Stimulated activated CD8-positive, alpha-beta memory T cell treated with anti-CD3 and anti-CD28 coated beads, Interleukin-15, amount 100 ng/mL, for 48 hours (primary cell): ENCODE results near the gene PREX1.
A peak's percentile ranks its signal among the peaks of the same experiment; 100 is the strongest.

Experiments used
- DNase-seq, 2 donors: peaks; one replicate each; pipeline ENCODE4 v3.0.0-alpha.2; 2020; ENCODE audit warnings: low read depth in 2 of 2

PREX1 gene

DNA sequence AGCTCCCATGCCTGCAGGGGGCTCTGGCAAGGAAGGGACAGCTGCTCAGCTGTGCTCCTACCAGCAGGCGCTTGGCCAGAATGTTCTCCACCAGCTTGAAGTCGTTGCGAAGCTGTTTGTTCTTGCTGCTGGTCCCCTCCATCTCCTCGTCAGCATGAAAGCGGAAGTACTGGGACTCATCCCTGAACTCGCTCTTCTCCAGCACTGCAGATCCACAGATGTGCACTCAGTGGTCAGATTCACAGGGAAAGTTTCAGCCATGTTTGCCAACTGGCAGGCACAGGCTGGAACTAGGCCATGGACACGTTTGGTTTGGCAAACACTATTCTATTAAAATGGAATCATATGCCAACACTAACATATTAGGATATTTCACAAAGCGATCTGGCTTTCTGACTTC lies 167.9 kb downstream of the PREX1 start:
- DNase-seq, result no peak

DNA sequence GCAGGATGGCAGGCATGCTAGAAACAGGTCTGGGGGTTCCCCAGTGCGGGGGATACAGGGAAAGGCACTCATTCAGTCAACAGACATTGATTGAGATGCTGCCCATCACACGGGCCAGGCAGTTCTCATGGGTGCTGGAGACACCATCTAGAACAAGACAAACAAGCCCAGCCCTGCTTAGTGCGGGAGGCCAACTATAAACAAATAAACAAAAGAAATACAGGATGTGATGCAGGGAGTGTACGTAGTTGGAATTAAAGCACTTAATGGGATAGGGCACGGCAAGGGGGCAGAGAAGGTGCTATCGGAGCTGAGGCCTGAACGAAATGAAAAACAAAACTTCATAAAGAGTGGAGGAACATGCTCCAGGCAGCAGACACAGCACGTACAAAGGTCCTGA lies 169.3 kb downstream of the PREX1 start:
- DNase-seq, result no peak

DNA sequence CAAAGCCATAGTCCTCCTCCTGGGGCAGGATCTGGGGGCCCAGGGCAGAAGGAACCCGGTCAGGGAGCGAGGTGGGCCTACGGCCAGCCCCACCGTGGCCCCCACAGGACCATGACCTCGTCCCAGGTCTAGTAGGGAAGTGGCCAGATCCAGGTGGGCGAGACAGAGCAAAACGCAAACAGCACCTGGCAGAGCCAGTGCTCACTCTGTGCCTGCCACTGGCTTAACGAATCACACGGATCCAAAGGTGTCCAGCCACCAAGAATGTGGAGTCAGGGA lies 169.7 kb downstream of the PREX1 start:
- no peak for DNase-seq

DNA sequence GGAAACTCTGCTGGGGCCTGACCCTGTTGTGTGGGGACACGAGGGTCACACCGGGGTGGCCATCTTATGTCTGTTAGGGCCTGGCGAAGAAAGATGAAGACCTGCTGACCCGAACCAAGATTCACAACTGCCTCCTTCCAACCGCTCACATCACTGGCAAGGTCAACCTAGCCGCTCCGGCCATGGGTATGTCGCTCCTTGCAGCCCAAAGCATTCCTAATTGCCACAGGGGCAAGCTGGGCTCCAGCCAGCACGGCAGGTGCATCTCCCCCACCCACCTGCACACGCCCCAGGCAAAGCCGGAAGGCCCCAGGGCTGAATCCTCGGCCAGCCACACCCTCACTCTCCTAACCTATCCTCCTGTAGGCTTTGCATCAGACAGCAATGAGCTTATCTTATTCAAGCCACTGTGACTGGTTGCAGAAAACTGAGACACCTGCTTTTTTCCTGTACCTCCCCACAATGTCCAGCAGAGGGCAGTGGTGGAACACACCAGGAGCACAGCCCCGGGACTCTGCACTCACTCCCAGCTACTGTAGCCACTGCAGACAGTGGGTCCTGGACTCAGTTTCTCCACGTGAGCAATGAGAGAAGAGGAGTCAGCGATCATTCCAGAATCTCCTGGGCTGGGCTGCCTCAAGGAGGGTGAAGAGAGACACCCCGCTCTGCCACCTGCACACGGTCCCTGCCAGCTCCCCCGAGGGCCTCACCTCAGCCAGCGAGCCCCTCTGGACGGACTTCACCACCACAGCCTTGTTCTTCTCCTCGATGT lies 170.2 kb downstream of the PREX1 start:
- peak; percentile 19 to 31 for DNase-seq

DNA sequence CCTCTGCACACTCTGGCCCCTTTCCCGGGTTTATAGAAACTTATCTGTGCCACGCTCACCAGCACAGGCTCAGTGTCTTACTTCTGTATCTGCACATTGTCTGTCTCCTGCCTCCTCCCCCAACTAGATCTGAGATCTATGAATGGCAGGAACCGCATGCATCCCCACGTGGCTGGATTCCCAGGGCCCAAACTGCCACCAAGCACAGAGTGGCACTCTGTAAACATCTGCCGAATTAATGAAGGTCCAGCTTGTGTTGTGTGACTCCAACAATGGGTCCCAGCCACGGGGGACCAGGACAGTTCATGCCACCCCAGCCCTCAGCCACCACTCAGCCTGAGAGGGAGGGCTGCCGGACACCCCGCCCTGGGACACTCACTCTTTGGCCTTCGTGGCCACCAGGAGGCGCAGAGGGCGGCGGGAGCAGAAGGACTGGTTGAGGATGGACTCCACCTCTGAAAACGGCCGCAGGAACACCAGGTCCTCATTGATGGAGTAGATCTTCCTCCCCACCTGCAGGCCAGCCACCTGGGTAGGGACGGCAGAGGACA lies 171.1 kb downstream of the PREX1 start:
- no peak for DNase-seq

DNA sequence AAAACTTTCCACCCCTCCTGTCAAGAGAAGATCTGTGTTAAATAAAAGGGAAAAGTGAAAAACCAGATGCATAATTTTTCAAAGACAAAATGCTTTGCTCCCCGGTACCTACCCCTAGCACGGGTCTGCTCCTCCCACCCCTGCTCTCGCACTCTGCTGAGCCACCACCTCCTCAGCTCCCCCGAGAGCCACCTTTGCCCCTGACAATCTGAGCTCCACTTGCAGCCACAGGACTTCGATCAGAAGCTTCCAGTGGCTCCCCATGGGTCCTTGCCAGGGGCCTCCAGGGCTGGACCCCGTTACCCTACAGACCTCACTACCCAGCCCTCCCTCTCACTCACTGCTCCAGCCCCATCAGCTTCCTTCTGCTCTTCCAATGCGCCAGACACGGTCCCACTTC lies 171.7 kb downstream of the PREX1 start:
- DNase-seq, result no peak

DNA sequence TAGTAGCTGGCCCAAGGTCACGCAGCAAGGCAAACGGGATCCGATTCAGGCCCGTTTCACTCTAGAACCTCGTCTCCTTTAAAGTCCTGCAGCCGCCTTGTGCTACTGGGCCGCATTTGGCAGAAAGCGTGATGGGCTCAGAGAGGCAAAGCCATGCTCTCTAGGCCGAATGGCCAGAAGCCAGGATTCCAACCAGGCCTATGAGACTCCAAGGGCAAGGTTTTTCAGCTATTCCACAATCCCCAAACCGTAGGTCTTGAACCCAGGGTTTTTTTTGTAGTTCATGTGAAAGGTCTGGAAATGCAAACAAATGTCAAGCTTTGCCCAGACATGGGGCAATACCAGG lies 174.1 kb downstream of the PREX1 start:
- no peak for DNase-seq

DNA sequence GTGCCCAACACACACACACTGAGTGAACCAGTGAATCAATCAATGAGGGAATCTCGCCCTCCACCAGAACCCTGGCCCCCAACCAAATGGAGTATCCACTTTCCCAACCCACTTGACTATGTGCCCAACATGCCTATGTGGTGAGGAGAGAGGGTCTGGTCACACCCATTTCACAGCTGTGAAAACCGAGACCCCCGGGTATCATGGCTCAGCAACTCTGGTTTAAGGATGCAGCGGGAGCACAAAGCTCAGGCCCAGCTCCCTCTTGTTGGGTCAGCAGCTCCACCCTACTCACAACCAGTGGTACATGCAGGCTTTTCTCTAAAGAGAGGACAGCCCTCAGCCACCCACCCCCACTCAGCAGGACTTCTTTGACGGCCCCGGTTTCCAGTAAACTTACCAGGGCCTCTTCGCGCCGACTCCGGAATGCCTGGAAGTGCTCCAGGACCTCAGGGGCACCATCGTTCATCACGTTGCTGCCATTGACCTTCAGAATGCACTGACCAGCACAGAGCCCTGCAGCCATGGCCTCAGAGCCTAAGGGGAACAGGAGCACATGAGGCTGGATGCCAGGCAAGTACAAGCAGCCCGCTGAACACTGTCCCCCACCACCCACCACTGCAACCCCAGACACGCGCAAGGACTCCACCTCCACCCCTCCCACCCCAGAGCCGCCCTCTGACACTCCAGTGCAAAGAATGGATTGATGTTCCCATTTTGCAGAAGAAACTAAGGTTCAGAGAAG lies 174.7 kb downstream of the PREX1 start:
- no peak for DNase-seq

DNA sequence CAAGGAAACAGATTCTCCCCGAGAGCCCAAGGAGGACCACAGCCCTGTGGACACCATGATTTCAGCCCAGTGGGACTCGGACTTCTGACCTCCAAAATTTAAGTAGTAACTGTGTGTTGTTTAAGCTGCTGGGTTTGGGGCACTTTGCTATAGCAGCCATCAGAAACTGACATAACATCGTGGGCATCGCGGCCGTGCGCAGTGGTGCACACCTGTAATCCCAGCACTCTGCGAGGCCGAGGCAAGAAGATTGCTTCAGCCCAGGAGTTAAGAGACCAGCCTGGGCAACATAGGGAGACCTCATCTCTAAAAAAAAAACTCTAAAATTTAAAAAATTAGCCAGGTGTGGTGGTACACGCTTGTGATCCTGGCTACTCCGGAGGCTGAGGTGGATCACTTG lies 175.8 kb downstream of the PREX1 start:
- no peak for DNase-seq

DNA sequence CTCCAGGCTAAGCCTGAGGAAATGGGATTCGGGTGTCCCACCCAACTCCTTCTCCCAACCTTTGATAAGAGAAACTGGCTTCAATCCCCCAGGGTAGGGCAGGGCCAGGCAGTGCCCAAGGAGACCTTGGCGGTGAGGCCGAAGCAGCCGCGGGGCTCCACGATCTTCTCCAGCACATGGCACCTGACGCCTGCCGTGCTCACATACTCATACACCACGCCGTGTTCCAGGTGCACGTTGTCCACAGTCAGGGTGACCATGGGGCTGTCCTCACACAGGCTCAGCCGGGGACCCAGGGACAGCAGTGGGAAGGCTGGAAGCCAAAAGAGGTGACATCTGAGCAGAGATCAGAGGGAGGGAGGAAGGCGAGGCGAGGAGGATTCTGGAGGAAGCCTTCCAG lies 176.5 kb downstream of the PREX1 start:
- no peak for DNase-seq

DNA sequence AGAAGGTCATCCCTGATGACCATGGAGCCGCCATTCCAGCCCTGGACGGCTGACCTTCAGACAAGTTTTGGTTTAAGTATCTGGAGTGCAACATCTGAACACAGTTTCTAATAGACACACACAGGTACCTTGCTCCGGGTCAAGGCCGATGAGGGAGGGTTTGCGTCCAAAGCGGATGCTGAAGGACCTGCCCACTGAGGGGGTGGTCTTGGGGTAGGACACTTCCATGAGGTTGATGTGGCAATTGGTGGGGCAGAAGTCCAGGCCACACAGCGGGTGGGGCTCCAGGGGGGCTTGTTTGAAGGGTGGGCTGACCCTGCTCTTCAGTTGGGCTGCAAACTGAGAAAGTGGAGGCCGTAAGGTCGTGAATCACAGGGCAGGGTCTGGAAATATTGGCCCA lies 177.9 kb downstream of the PREX1 start:
- no peak for DNase-seq

DNA sequence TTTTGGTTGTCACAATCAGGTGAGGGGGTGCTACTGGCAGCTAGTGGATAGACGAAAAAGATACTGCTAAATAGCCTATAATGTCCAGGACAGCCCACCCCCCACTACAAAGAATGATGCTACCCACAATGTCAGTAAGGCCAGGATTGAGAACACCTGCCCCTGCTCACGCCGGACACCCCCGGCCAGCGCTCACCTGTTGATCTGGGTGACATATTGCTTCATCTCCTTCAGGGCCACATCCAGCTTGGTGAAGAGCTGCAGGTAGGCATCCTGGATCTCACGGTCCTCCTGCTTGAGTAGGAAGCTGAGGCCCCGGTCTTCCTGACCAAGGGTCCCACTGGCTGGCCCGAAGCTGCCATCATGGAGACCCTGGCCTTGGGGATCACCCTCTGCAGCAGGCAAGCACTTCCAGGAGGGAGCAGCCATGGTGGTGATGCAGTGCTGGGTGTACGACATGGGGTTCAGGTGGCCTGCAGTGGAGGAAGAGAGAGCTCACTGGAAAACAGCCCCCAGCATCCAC lies 178.6 kb downstream of the PREX1 start:
- DNase-seq, result no peak

DNA sequence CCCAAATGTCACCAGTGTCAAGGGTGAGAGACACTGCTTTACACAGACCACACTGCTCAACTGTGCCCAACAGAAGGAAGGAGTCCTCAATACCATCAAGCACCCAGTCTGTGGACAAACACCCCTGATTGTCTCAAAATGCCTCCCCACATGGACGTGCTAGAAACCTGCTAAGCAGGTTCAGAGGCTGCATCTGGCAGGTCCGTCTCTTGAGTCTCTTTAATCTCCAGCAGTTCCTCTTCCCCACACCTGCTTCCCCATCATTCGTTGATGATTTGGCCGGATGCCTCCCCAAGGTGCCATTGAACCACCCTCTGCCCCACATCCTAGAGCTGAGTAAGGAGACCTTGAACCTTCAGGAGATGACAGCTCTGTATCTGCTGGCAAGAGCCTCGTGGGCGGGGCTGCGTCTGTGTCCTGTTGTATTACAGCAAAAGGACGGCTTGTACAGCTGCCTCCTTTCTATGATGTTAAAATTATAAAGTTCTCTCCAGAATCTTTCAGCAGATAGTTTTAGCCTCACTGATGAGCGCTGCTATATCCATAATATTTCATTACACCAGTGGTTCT lies 179.2 kb downstream of the PREX1 start:
- DNase-seq, result no peak

DNA sequence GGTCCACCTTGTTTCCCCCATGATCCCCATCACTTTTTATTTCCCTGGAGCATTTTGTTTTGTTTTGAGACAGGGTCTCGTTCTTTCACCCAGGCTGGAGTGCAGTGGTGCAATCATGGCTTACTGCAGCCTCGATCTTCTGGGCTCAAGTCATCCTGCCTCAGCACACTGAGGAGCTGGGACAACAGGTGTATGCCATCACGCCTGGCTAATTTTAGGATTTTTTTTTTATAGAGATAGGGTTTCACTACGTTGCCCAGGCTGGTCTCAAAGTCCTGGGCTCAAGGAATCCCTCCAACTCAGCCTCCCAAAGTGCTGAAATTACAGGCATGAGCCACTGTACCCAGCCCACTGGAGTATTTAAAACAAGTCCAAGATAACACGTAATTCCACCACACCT lies 179.9 kb downstream of the PREX1 start:
- no peak for DNase-seq

DNA sequence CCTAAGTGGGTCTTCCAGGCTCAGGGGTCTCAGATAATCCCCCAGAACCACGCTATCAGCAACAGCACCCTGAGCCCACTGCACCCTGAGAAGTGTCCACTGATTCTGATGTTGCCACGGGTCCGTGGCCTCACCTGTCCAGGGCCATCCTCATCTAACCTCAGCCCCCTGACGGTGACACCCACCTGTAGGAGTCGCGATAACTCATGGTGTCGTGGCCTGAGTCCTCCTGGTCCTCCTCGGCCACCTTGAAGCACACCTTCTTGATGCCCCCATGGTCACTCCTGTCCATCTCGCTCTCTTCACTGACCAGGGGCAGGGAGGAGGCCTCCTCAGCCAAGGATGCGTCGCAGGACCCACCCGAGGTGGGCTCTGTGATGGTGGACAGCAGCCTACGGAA lies 182.1 kb downstream of the PREX1 start:
- DNase-seq, result no peak

DNA sequence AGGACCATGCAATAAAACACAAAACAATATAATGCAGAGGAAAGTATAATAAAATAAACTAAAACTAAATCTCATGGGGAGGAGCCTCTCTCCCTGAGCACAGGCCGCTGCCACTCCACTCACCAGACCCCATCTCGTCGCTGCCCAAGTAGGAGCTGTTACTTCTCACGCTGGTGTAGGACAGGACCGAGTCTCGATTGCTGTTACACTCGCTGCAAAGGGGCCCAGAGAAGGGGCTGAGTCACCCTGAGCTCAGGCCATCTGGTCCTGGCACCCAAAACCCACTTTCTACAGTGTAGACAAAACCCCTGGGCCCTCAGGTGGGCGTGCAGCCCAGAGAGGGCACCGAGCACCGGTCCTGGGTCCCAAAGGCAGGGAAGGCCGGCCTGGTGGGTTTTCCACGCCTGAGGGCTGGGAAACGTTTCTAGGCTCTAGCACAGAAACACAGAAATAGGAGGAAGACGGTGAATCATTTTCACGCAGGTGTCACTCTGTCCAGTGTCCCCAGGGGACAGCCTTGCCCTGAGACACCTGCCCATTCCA lies 183.4 kb downstream of the PREX1 start:
- no peak for DNase-seq

DNA sequence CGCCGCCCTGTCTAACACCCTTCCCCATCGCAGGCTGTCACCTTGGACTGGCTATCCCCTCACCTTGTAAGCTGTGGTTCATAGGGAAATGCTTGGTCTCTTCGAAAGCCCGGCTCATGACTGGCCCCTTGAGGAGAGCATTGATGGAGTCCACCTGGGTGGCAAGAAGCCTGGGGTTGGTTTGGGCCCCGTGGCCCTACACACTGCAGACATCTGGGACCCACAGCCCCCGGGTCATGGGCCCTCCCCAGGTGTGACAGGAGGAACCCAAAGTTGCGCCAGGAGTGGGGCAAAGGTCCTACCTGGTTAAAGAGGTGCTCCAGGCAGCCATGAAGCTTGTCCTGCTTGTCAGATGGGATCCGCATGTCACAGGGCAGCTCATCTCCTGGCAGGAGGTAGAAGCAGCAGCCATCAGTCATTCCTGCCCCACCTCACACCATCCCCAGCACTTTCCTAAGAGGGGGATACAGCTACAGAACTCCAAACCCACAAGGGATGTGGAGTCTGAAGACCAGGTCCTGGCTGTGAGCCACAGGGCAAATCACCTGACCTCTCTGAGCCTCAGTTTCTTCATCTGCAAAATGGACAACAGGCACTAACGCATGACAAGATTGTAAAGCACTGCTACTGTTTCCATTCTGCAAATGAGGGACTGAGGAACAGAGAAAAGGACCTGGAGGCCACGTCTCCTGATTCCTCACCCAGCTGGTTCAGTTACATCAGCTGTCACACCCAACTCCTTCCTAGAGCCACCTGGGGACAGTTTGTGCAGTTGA lies 185.5 kb downstream of the PREX1 start:
- DNase-seq, result no peak

DNA sequence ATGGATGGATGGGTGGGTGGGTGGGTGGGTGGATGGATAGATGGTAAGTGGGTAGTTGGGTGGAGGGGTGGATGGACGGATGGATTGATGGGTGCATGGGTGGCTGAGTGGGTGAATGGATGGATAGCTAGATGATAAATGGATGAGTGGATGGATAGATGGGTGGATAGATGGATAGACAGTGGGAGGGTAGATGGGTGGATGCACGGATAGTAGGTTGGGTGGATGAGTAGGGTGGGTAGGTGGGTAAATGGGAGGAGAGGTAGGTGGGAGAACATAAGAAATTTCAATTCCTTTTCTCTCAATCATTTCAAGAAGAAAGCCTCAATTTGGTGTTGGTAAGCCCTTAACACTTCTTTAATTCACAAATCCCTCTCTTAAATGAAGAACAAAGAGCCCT lies 186.9 kb downstream of the PREX1 start:
- no peak for DNase-seq

DNA sequence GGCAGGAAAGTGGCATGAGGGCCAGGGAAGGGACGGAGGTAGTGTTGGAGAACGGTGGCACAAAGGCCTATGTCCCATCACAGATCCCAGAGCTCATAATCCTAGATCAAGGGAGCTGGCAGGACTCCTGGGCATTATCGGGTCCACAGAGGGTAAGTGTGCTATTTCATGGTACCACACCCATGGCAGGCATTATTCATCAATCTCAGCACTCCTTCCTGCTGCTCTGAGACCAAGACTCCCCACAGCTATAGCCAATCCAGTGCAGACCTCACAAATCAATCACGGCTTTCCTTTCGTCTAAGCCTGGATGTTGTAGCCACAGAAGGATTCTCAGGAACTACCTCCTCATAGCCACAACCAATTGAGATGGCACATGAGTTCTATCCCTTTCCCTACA lies 187.9 kb downstream of the PREX1 start:
- DNase-seq, result no peak

DNA sequence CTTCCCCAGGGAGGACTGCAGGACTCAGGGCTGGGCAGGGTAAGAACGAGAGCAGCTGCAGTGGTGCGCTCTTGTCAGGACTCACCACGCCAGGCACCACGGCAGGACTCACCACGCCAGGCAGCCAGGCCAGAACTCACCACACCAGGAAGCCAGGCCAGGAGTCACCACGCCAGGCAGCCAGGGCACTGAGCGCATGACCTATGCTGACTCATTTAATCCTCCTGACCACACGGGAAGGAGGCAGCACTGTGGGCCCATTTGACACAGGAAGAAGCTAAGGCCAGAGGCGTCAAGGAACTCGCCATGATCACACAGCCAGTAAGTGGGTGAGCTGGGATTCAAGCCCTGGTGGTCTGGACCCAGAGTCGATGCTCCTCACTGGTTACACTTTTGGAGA lies 189.3 kb downstream of the PREX1 start:
- no peak for DNase-seq

DNA sequence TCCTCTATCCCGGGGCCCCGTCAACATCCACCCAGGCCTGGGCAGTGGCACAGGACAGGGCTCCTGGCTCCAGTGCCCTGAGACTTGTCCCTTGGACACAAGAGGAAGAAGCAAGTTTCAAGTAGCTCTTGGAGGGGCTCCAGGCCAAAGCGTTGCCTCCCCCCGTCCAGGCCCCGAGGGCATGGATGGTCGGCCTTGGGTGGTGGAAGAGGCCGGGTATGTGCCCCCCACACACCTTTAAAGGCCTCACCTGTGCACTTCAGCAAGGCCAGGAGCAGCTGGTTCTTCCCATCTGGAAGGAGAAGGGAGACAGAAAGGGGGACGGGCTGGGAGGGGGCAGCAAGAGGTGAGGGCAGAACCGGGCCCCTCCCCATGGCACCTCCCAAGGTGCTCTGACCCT lies 190.3 kb downstream of the PREX1 start:
- no peak for DNase-seq

DNA sequence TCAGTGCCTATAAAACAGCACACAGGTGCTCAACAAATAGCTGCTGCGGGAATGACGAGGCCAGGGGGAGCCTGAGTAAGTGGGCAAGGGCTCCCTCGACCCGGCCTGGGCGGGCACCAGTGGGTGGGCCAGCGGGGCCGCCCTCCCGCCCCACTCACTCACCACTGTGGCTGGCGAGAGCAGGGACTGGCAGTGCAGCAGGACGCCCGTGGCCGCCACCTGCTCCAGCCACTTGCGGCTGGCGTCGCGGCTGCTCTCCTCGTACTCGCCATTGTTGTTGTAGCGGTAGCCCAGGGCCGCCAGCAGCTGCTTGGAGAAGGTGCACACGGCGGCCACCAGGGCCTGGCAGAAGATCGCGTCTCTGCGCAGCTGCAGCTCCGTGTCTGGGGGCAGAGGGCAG lies 191.5 kb downstream of the PREX1 start:
- DNase-seq, result no peak
